WI38 (cell line): Measurements from ENCODE around the gene CD164L2.

Experiments used
- H3K4me3 ChIP-seq: 2 replicates; pipeline ENCODE4 v1.5.1; 2011; ENCODE audit warnings: low read depth, mild to moderate bottlenecking, control low read depth, low read length
- CTCF ChIP-seq: IDR thresholded peaks from 2 replicates; pipeline ENCODE4 v1.5.1; 2012; ENCODE audit warnings: low read depth, mild to moderate bottlenecking, control low read depth, low read length

CD164L2 gene

GRCh38 chr1:27331426-27331825, 51.7 kb downstream of the CD164L2 start:
- TF ChIP-seq CTCF, result no peak
- no peak overlapping the region for H3K4me3 ChIP-seq

GRCh38 chr1:27330786-27331185, 52.3 kb downstream of the CD164L2 start:
- H3K4me3 ChIP-seq, result no peak overlapping the region
- no peak for TF ChIP-seq CTCF
